ENCODE data around the gene MRO. TPM values are rescaled to one million over a fixed set of nuclear protein-coding genes. Genes with fewer than 3 reads are reported as not detected.

MRO gene
- polyA plus RNA-seq, 1 of the 3 experiments (the other 2 are of a cell fraction): not detected

GRCh38 chr18:50807176-50807575, 12.6 kb downstream of the MRO start:
- H3F3A ChIP-seq (replicated peaks; ENCODE audit: insufficient read depth): no peaks in the 10 kb centered on the region
- H3K9me2 ChIP-seq: no peaks in the 10 kb centered on the region
- no peaks in the 10 kb centered on the region for H3K4me1 ChIP-seq (ENCODE audit: control insufficient read depth in 1 of 2, insufficient read depth in 2 of 2, low read depth in 1 of 2, low read length in 1 of 2)
- H3K79me2 ChIP-seq (ENCODE audit: insufficient read depth): no peaks in the 10 kb centered on the region
- 46% methylated on average over 2 of the region's 2 CpGs for WGBS (ENCODE audit: low lambda C conversion rate)
- DNase-seq: no peak
- peaks cover 4% of the 10 kb centered on the region; the same call in 1 of the 2 replicates for H3K27me3 ChIP-seq (ENCODE audit: insufficient read depth)
- H3K36me3 ChIP-seq (replicated peaks in 1 of 2; ENCODE audit: control insufficient read depth in 1 of 2, insufficient read depth in 2 of 2, low read length in 1 of 2): no peaks in the 10 kb centered on the region
- TF ChIP-seq, protein P1, sequence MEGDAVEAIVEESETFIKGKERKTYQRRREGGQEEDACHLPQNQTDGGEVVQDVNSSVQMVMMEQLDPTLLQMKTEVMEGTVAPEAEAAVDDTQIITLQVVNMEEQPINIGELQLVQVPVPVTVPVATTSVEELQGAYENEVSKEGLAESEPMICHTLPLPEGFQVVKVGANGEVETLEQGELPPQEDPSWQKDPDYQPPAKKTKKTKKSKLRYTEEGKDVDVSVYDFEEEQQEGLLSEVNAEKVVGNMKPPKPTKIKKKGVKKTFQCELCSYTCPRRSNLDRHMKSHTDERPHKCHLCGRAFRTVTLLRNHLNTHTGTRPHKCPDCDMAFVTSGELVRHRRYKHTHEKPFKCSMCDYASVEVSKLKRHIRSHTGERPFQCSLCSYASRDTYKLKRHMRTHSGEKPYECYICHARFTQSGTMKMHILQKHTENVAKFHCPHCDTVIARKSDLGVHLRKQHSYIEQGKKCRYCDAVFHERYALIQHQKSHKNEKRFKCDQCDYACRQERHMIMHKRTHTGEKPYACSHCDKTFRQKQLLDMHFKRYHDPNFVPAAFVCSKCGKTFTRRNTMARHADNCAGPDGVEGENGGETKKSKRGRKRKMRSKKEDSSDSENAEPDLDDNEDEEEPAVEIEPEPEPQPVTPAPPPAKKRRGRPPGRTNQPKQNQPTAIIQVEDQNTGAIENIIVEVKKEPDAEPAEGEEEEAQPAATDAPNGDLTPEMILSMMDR (IDR thresholded peaks at IDR 0.05): no peak
- TF ChIP-seq, protein P2, sequence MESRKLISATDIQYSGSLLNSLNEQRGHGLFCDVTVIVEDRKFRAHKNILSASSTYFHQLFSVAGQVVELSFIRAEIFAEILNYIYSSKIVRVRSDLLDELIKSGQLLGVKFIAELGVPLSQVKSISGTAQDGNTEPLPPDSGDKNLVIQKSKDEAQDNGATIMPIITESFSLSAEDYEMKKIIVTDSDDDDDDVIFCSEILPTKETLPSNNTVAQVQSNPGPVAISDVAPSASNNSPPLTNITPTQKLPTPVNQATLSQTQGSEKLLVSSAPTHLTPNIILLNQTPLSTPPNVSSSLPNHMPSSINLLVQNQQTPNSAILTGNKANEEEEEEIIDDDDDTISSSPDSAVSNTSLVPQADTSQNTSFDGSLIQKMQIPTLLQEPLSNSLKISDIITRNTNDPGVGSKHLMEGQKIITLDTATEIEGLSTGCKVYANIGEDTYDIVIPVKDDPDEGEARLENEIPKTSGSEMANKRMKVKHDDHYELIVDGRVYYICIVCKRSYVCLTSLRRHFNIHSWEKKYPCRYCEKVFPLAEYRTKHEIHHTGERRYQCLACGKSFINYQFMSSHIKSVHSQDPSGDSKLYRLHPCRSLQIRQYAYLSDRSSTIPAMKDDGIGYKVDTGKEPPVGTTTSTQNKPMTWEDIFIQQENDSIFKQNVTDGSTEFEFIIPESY (IDR thresholded peaks at IDR 0.05; ENCODE audit: borderline replicate concordance, low read depth): no peak
- TF ChIP-seq EZH2phosphoT487 (IDR thresholded peaks at IDR 0.05; ENCODE audit: borderline replicate concordance, low read depth) (no peak), MAX (IDR thresholded peaks at IDR 0.05; ENCODE audit: low read depth) (no peak), PBX3 (IDR thresholded peaks at IDR 0.05) (no peak), USF2 (IDR thresholded peaks at IDR 0.05; ENCODE audit: borderline replicate concordance, low read depth, low read length) (no peak), SMC3 (IDR thresholded peaks at IDR 0.05; ENCODE audit: low read depth, low read length) (no peak), TCF12 (IDR thresholded peaks at IDR 0.05) (no peak), TAF1 (IDR thresholded peaks at IDR 0.05; ENCODE audit: borderline replicate concordance, low read depth, low read length) (no peak), GATA2 (CRISPR knock-in tag; IDR thresholded peaks at IDR 0.05) (no peak), ELF1 (IDR thresholded peaks at IDR 0.05) (no peak), MEF2A (IDR thresholded peaks at IDR 0.05; ENCODE audit: borderline replicate concordance, low read depth) (no peak), CHD2 (IDR thresholded peaks at IDR 0.05; ENCODE audit: low read length, partially characterized antibody) (no peak), RXRA (IDR thresholded peaks at IDR 0.05; ENCODE audit: borderline replicate concordance, low read depth) (no peak), JUND (IDR thresholded peaks at IDR 0.05) (no peak), RAD21 (IDR thresholded peaks at IDR 0.05; ENCODE audit: low read length) (no peak), RFX5 (IDR thresholded peaks at IDR 0.05; ENCODE audit: low read length) (no peak), RCOR1 (IDR thresholded peaks at IDR 0.05; ENCODE audit: low read length) (no peak), MXI1 (IDR thresholded peaks at IDR 0.05; ENCODE audit: low read depth, low read length) (no peak)
- no peak overlapping the region for H3K4me3 ChIP-seq (ENCODE audit: low read depth in 2 of 2, low read length in 1 of 2)
- no peak overlapping the region for H3K4me2 ChIP-seq
- H4K20me1 ChIP-seq (ENCODE audit: insufficient read depth): no peaks in the 10 kb centered on the region
- ChIA-PET POLR2A (no interaction called here), CTCF (interaction anchor here (2.2 kb wide), 1 partner anchor 13 kb away, joined by 6 read pairs; no protein-coding TSS in a partner anchor)
- H2AFZ ChIP-seq (ENCODE audit: low read depth): no peak overlapping the region
- no peak overlapping the region for H3K27ac ChIP-seq (ENCODE audit: low read depth in 2 of 2, low read length in 1 of 2)
- H3K9ac ChIP-seq: no peak overlapping the region
- no peaks in the 10 kb centered on the region for H3K9me3 ChIP-seq

All from SK-N-SH (cell line).